Astrocyte (in vitro differentiated cells and primary cell): ENCODE results near the gene OR5H14.

Experiments
- EZH2 ChIP-seq: IDR thresholded peaks from 2 replicates; pipeline ENCODE4 v1.6.1; 2012; ENCODE audit warnings: mild to moderate bottlenecking, low read length, inconsistent platforms; ENCODE audit not compliant: insufficient read depth
- TF ChIP-seq, protein P1 (sequence below): IDR thresholded peaks from 2 replicates; pipeline ENCODE4 v1.5.1; 2011; ENCODE audit warnings: low read depth, mild to moderate bottlenecking, inconsistent platforms, low read length, moderate library complexity; ENCODE audit not compliant: insufficient read depth

DNA sequence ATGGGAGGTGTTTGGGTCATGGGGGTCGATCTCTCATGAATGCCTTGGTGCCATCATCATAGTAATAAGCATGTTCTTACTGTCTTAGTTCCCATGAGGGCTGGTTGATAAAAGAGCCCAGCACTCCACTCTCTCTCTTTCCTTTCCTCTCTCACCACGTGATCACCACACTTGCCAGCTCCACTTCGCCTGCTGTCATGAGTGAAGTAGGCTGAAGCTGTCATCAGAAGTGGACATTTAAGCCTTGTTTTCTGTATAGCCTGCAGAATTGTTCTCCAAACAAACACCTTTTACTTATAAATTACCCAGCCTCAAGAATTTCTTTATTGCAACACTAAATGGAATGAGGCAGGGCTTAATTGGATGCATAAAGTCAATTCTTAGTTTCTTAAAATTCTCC, 10.6 kb upstream of the OR5H14 start:
- TF ChIP-seq, protein P1, sequence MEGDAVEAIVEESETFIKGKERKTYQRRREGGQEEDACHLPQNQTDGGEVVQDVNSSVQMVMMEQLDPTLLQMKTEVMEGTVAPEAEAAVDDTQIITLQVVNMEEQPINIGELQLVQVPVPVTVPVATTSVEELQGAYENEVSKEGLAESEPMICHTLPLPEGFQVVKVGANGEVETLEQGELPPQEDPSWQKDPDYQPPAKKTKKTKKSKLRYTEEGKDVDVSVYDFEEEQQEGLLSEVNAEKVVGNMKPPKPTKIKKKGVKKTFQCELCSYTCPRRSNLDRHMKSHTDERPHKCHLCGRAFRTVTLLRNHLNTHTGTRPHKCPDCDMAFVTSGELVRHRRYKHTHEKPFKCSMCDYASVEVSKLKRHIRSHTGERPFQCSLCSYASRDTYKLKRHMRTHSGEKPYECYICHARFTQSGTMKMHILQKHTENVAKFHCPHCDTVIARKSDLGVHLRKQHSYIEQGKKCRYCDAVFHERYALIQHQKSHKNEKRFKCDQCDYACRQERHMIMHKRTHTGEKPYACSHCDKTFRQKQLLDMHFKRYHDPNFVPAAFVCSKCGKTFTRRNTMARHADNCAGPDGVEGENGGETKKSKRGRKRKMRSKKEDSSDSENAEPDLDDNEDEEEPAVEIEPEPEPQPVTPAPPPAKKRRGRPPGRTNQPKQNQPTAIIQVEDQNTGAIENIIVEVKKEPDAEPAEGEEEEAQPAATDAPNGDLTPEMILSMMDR: no peak
- TF ChIP-seq EZH2: no peak
